RWPE1 (cell line): ENCODE data around the gene ELOVL7.

Experiments
- CTCF ChIA-PET: fragments of 350-600 bp; sonication (Branson Sonifier 250); formaldehyde crosslinking; extraction: SDS; loops from one replicate; lab custom pipeline; 2021; lab: Yijun Ruan, JAX
- POLR2A ChIA-PET: fragments of 400-600 bp; formaldehyde crosslinking; extraction: SDS; loops from one replicate; lab custom pipeline; 2020; ENCODE audit warnings: antibody characterized with exemption; ENCODE audit not compliant: low non-redundant PET; lab: Yijun Ruan, JAX
- DNase-seq: peaks from one replicate; pipeline ENCODE4 v3.0.0; 2012; ENCODE audit warnings: low spot score
- H3K27ac ChIP-seq: fragments of 450-650 bp; 2 replicates; pipeline ENCODE4 v1.5.1; 2017
- TF ChIP-seq, protein P1 (sequence below): fragments of 450-650 bp; conservative IDR thresholded peaks from 2 replicates; pipeline ENCODE4 v1.5.1; 2017; ENCODE audit warnings: low read depth, mild to moderate bottlenecking

Gene ELOVL7

DNA sequence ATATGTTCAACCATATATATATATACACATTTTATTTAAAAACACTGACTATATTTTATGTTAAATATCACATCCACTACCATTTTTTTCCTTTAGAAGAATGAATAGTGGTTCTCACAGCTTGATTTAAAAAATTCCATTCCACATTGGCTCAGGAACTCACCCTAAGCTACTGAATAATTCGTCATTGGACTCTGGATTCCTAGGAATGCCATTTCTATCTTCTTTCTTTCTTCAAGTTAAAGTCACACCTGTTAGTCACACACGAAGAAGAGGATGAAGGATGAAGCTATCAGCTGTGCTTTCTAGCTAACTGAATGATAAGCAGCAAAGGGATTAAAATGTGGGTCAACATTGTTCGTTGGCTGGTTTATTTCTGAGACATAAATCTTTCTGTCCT, 7.9 kb downstream of the ELOVL7 start:
- CTCF ChIA-PET = no interaction called here
- DNase-seq = no peak
- TF ChIP-seq, protein P1, sequence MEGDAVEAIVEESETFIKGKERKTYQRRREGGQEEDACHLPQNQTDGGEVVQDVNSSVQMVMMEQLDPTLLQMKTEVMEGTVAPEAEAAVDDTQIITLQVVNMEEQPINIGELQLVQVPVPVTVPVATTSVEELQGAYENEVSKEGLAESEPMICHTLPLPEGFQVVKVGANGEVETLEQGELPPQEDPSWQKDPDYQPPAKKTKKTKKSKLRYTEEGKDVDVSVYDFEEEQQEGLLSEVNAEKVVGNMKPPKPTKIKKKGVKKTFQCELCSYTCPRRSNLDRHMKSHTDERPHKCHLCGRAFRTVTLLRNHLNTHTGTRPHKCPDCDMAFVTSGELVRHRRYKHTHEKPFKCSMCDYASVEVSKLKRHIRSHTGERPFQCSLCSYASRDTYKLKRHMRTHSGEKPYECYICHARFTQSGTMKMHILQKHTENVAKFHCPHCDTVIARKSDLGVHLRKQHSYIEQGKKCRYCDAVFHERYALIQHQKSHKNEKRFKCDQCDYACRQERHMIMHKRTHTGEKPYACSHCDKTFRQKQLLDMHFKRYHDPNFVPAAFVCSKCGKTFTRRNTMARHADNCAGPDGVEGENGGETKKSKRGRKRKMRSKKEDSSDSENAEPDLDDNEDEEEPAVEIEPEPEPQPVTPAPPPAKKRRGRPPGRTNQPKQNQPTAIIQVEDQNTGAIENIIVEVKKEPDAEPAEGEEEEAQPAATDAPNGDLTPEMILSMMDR = no peak
- POLR2A ChIA-PET = no interaction called here
- H3K27ac ChIP-seq = no peak overlapping the region

DNA sequence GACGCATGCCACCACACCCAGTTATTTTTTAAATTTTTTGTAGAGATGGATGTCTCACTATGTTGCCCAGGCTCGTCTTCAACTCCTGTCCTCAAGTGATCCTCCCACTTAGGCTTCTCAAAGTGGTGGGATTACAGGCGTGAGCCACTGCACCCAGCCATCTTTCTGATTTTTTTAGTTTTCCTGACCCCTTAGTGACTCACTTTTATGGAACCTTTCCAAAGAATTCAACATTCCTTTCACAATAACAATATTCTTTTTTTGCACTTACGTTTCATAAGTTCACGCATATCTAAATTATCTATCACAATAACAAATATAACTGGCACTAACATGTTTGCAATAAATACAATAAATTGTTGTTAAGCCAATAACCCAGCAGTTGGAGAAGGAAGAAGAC, 8.5 kb downstream of the ELOVL7 start:
- DNase-seq = peak; percentile 22
- ChIA-PET POLR2A (interaction anchor here (0.5 to 0.6 kb wide), 2 partner anchors 10 to 783 kb away, joined by 3 to 6 read pairs; no protein-coding TSS in a partner anchor), CTCF (no interaction called here)
- no peak overlapping the region for H3K27ac ChIP-seq
- TF ChIP-seq, protein P1 = no peak

DNA sequence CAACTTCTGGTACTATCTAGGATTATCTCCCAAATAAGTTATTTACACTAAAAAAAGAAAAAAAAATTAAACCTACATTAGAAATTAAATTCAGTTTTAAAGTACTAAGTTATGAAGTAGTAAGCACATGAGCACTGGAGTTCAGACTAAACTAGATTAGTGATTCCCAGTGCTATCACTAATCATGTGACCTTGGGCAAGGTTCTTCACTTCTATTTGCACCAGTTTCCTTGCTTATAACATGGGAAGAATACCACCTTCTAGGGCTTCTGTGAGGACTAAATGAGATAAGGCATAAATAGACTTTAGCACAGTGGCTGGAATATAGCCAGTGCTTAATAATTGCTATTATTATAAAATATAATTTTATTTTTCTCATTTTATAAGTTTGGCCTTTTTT, 10.5 kb downstream of the ELOVL7 start:
- DNase-seq = no peak
- H3K27ac ChIP-seq = no peak overlapping the region
- TF ChIP-seq, protein P1 = no peak
- POLR2A ChIA-PET = no interaction called here
- CTCF ChIA-PET = interaction anchor here (0.6 kb wide), 1 partner anchor 73 kb away, joined by 3 read pairs; no protein-coding TSS in a partner anchor

DNA sequence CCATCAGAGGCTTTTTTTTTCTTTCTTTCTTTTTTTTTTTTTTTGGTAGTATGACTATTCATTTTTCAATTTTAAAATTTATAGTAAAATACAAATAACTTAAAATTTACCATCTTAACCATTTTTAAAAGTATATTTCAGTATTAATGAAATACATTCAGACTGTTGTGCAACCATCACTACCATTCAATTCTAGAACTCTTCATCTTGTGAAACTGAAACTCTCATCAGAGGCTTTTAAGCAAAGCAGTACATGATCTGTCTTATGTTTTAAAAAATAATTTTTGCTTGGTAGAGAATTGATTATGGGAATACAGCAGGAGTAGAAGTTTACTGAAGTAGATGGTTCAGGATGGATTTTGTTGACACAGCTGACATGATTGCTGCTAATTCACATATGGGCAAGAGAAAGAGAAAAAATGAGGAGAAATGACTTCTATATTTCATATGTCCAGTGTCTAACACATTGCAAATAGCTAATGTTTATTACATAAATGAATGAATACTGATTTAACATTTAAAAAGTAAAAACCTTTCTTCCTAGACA, 13.4 kb downstream of the ELOVL7 start:
- CTCF ChIA-PET = interaction anchor here (1.5 kb wide), 1 partner anchor 14 kb away, joined by 3 read pairs; no protein-coding TSS in a partner anchor
- no peak for DNase-seq
- TF ChIP-seq, protein P1 = no peak
- POLR2A ChIA-PET = no interaction called here
- H3K27ac ChIP-seq = no peak overlapping the region

DNA sequence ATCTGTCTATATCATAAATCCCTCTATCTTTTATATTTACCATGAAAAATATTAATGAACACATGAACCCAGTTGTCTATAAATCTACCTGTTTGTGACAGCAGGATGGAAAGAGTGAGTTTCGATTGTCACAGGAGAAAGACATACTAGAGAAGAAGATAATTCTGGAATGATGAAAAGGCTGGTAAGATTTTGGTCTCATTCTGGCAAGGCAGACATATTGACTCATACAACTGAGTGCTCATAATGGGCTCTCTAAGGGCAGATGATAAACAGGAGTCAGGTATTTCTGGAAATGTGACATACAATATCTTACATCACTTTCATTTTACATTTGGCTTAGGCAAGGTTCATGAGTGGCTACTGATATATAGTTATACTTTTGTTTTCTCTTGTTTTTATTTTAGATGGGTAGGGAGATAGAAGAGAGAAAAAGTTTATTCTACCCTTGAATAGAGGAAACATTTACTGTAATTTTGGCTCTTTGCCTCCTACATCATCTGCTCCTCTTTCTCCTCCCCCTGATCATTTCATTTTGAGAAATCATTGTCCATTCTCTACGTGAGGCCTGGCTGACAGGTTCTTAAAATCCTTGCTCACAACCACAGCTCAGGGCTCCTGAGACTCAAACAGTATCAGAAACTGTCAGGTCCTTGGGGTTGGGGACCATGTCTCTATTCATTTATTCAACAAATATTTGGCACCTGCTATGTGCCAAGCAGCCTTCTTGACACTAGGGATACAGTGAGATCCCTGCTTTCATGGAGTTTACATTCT, 14.4 kb downstream of the ELOVL7 start:
- TF ChIP-seq, protein P1 = no peak
- peak; percentile 23 for DNase-seq
- no peak overlapping the region for H3K27ac ChIP-seq
- ChIA-PET POLR2A (no interaction called here), CTCF (no interaction called here)

DNA sequence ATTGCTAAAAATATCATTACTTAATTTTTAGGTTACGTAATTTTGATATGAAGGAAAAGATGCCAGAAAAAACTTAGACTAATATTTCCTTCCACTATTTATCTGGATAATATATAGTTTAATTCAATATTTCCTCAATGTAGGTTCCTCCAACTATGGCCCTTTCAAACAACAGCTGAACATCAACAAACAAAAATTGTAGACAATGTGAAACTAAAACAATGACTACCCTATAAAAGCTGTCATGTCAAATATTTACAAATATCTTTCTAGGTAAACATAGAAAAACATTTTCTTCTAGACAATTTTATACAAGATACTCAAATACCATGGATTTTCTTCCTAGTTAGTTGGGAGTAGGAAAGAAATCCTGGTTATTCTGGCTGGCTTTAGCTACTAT, 16.9 kb downstream of the ELOVL7 start:
- H3K27ac ChIP-seq = no peak overlapping the region
- no peak for DNase-seq
- ChIA-PET POLR2A (no interaction called here), CTCF (interaction anchor here (0.9 kb wide), 1 partner anchor 17 kb away, joined by 5 read pairs; the partner anchor contains the start of gene ELOVL7)
- TF ChIP-seq, protein P1 = no peak
